ENCODE measurements around the gene ADGRG1. TPM values are rescaled to one million over a fixed set of nuclear protein-coding genes. Genes with fewer than 3 reads are reported as not detected.
A peak's percentile ranks its signal among the peaks of the same experiment; 100 is the strongest.

ADGRG1 gene
- total RNA-seq, 1 donor from 2014 or later = 67.1 TPM

- H3K27me3 Mint-ChIP-seq (ENCODE audit: low read depth) = no peaks in the 10 kb centered on the region
- no peak overlapping the region for H3K27ac Mint-ChIP-seq
- H3K36me3 Mint-ChIP-seq = no peaks in the 10 kb centered on the region
- TF ChIP-seq CTCF (IDR thresholded peaks at IDR 0.05; ENCODE audit: unreplicated experiment) = peak; percentile 98
- DNase-seq (ENCODE audit: low spot score in 2 of 2, unreplicated experiment in 2 of 2) = peak; percentile 51 to 87
- no peak overlapping the region for H3K4me3 Mint-ChIP-seq
- peaks cover 24% of the 10 kb centered on the region for H3K4me1 Mint-ChIP-seq
- H3K9me3 Mint-ChIP-seq = no peaks in the 10 kb centered on the region
Measured at GRCh38 chr16:57648581-57649442, 20.4 kb downstream of the ADGRG1 start.

- Mint-ChIP-seq H3K27me3 (ENCODE audit: low read depth) (no peaks in the 10 kb centered on the region), H3K4me3 (no peak overlapping the region), H3K36me3 (no peaks in the 10 kb centered on the region), H3K9me3 (no peaks in the 10 kb centered on the region), H3K27ac (no peak overlapping the region), H3K4me1 (peaks cover 26% of the 10 kb centered on the region)
- no peak for TF ChIP-seq CTCF (IDR thresholded peaks at IDR 0.05; ENCODE audit: unreplicated experiment)
- no peak for DNase-seq (ENCODE audit: low spot score in 2 of 2, unreplicated experiment in 2 of 2)
Measured at GRCh38 chr16:57649443-57649751, 21.0 kb downstream of the ADGRG1 start.

- Mint-ChIP-seq H3K4me1 (peaks cover 26% of the 10 kb centered on the region), H3K9me3 (no peaks in the 10 kb centered on the region), H3K4me3 (no peak overlapping the region), H3K27ac (no peak overlapping the region), H3K27me3 (ENCODE audit: low read depth) (no peaks in the 10 kb centered on the region), H3K36me3 (no peaks in the 10 kb centered on the region)
- DNase-seq (ENCODE audit: low spot score in 2 of 2, unreplicated experiment in 2 of 2) = no peak
- no peak for TF ChIP-seq CTCF (IDR thresholded peaks at IDR 0.05; ENCODE audit: unreplicated experiment)
Measured at GRCh38 chr16:57649846-57650245, 21.4 kb downstream of the ADGRG1 start.

GRCh38 chr16:57651344-57652333 lies 23.2 kb downstream of the ADGRG1 start:
- no peaks in the 10 kb centered on the region for H3K9me3 Mint-ChIP-seq
- DNase-seq (ENCODE audit: low spot score in 2 of 2, unreplicated experiment in 2 of 2) = no peak
- H3K4me3 Mint-ChIP-seq = no peak overlapping the region
- peaks cover 2% of the 10 kb centered on the region for H3K36me3 Mint-ChIP-seq
- H3K27ac Mint-ChIP-seq = no peak overlapping the region
- peaks cover 14% of the 10 kb centered on the region for H3K4me1 Mint-ChIP-seq
- H3K27me3 Mint-ChIP-seq (ENCODE audit: low read depth) = no peaks in the 10 kb centered on the region
- TF ChIP-seq CTCF (IDR thresholded peaks at IDR 0.05; ENCODE audit: unreplicated experiment) = no peak

- Mint-ChIP-seq H3K4me1 (peaks cover 7% of the 10 kb centered on the region), H3K9me3 (no peaks in the 10 kb centered on the region), H3K36me3 (peaks cover 3% of the 10 kb centered on the region), H3K27ac (peak overlapping the region; percentile 61), H3K4me3 (no peak overlapping the region), H3K27me3 (ENCODE audit: low read depth) (no peaks in the 10 kb centered on the region)
- no peak for TF ChIP-seq CTCF (IDR thresholded peaks at IDR 0.05; ENCODE audit: unreplicated experiment)
- no peak for DNase-seq (ENCODE audit: low spot score in 2 of 2, unreplicated experiment in 2 of 2)
Measured at GRCh38 chr16:57652695-57653471, 24.5 kb downstream of the ADGRG1 start.
